Measurements from ENCODE around the gene FUOM.

DNA sequence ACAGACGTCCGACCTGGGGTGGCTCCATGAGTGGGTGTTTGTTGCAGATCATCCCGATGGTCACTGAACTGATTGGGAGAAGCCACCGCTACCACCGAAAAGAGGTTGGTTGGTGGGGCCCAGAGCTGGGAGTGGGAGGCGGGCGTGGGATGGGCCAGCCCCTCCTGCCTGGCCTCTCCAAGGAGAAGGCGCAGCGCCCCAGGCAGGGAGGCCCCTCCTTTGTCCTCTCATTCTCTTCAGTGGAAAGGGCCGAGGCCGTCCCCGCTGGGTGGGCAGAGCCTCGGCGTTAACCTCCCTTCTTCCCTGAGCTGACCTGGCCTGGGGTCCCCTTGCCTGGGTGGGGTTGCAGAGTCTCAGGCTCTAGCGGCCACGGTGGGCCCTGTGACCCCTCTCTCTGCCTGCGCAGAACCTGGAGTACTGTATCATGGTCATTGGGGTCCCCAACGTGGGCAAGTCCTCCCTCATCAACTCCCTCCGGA is 41.3 kb upstream of the FUOM start:
- TF ChIP-seq POLR2A (IDR thresholded peaks at IDR 0.05) (no peak), POLR2AphosphoS5 (IDR thresholded peaks at IDR 0.05) (no peak), EP300 (IDR thresholded peaks at IDR 0.05) (no peak)
- TF ChIP-seq, protein P1, sequence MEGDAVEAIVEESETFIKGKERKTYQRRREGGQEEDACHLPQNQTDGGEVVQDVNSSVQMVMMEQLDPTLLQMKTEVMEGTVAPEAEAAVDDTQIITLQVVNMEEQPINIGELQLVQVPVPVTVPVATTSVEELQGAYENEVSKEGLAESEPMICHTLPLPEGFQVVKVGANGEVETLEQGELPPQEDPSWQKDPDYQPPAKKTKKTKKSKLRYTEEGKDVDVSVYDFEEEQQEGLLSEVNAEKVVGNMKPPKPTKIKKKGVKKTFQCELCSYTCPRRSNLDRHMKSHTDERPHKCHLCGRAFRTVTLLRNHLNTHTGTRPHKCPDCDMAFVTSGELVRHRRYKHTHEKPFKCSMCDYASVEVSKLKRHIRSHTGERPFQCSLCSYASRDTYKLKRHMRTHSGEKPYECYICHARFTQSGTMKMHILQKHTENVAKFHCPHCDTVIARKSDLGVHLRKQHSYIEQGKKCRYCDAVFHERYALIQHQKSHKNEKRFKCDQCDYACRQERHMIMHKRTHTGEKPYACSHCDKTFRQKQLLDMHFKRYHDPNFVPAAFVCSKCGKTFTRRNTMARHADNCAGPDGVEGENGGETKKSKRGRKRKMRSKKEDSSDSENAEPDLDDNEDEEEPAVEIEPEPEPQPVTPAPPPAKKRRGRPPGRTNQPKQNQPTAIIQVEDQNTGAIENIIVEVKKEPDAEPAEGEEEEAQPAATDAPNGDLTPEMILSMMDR (IDR thresholded peaks at IDR 0.05), result no peak
